NCI-H1694 treated with DMSO at 0.1 percent for 48 hours (cell line): ENCODE data around the gene PROZ.
"Not testable (repeated sequence)": the region's sequence is repeated elsewhere in the genome, so short reads cannot be mapped to it uniquely, and the experiment has no call there.

Experiments used
- DNase-seq: peaks from one replicate; lab custom pipeline; 2025; lab: John Stamatoyannopoulos, UW

Gene PROZ

DNA sequence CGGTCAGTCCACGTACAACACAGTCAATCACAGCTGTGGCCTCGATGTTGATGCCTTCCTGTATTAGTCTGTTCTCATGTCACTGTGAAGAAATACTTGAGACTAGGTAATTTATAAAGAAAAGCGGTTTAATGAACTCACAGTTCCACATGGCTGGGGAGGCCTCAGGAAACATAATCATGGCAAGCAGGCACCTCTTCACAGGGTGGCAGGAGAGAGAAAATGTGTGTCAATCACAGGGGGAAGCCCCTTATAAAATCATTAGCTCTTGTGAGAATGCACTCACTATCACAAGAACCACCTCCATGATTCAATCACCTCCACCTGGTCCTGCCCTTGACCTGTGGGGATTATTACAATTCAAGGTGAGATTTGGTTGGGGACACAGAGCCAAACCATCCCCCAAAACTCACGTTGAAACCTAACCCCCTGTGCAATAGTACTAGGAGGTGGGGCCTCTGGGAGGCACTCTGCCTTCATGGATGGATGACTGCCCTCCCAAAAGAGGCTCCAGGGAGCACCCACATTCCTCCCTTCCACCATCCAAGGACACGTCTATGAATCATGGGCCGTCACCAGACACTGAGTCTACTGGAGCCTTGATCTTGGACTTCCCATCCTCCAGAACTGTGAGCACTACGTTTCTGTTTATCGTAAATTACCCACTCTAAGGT lies 2.3 kb upstream of the PROZ start:
- no peak for DNase-seq

DNA sequence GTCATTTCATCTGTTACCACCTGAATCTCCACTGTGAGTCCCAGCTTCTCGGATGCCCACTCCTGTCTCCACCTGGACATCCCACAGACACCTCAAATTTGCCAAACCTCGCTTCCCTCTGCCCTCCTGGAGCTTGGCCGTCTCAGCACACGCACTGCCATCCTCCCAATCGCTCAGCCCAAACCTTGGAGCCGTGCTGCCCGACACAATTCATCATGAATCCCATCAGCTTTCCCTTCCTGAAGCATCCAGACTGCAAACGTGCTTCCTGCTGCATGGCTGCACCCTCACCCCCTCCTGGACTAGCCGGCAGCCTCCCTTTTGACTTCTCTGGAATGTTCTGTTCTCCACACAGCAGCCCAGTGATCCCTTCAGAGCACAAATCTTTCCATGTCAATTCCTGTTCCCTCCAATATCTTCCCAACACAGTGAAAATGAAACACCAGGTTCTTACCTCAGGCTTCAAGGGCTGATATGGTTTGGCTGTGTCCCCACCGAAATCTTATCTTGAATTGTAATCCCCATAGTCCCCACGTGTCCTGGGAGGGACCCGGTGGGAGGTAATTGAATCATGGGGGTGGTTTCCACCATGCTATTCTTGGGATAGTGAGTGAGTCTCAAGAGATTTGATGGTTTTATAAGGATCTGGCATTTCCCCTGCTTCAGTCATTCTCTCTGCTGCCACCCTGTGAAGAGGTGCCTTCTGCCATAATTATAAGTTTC lies 1.1 kb upstream of the PROZ start:
- DNase-seq = no peak

DNA sequence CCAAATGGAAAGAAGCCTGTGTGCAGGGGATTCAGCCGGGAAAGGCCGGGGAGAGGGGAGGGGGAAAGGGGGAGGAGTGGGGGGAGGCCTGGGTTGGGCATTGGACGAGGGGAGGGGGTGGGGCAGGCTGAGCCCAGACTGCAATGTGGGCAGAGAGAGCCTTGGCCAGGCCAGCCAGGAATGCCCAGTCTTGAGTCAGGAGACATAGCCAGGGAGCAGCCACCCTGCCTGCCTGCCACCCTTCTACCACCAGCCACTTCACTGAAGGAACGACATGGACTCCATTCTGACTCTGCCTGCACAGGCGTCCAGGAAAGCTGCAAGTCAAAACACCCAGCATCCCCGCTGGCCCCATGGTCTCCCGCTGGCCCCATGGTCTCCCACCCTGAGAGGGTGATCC lies 498 bp downstream of the PROZ start:
- no peak for DNase-seq

DNA sequence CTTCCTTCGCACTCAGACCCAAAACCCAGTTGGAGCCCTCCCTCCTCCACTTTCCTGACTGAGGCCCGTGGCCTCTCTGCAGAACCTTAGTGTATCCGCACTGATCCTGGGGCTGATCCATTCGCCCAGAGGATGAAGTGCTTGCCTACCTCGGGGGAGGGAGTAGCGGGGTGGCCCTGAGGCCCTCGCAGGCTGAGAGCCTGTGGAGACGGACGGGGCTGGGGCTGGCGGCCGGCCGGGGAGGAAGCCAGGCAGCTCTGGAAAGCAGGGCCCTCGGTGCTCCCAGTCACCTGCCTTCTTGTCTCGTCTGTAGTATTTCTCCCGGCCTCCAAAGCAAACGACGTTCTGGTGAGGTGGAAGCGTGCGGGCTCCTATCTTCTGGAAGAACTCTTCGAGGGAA lies 1.3 kb downstream of the PROZ start:
- DNase-seq = no peak

DNA sequence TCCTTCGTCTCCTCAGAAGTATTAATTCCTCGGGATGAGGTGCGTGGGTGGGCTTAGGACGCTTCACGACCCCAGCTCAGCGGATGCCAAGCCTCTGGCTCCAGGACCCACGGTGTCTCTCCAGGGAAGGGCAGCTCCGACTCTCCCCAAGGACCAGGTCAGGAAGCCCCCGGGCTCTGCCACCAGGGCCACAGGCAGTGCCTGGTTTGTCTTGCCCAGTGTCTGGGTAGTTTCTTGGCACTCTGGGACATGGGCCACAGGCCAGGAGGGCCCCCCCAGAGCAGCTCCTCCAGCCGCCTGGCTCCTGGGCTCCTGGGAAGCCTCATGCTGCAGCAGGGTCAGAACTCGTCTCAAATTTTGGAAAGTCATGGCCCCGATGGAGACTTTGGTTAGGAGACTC lies 2.5 kb downstream of the PROZ start:
- no peak for DNase-seq

DNA sequence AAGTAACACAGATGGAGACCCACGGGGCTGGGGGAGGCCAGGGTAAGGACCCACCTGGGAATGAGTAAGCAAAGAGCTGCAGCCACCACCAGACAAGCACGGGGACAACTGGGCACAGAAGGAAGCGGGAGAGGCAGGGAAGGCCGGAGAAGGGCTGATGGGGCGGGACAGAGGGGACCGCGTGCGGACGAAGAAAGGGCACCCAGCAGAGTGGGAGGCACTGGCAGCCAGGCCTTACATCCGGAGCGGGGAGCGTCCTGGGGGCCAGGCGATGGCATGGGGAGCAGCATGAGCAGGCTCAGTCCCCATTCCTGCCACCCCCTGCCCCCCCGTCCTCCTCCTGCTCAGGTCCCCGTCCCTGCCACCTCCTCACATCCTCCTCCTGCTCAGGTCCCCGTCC lies 3.0 kb downstream of the PROZ start:
- DNase-seq = no peak

DNA sequence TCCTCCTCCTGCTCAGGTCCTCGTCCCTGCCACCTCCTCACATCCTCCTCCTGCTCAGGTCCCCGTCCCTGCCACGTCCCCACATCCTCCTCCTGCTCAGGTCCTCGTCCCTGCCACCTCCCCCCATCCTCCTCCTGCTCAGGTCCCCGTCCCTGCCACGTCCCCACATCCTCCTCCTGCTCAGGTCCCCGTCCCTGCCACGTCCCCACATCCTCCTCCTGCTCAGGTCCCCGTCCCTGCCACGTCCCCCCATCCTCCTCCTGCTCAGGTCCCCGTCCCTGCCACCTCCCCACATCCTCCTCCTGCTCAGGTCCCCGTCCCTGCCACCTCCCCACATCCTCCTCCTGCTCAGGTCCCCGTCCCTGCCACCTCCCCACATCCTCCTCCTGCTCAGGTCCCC lies 3.5 kb downstream of the PROZ start:
- DNase-seq = not testable (repeated sequence)

DNA sequence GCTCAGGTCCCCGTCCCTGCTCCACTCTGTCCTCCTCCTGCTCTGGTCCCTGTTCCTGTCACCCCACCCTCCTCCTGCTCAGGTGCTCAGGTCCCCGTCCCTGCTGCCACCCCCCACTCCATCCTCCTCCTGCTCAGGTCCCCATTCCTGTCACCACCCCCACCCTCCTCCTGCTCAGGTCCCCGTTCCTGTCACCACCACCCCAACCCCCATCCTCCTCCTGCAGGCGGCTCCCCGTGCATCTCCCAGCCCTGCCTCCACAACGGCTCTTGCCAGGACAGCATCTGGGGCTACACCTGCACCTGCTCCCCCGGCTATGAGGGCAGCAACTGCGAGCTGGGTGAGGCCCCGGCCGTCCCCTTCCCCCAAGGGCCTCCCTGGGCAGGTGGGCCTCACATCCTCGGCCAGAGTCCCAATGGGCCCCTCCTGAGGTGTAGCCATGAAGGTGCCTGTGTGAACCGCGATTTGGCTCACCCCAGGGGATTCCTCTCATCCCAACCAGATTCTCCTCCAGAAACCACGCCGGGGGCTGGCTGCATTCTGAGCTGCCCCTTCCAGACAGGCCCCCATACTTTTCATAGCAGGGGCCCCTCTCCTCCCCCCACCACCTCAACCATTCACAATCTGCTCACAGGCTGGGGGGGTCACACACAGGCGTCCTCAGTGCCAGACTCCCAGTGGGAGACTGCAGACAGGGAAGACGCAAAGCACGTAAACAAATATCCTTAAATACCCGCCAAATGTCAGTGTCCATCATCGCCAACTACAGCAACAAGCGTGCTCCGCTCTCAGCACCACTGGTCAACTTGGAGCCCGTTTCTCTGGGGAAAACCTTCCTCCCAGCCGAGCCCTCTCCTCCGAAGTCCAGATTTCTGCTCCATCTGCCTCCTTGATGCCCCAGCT lies 4.6 kb downstream of the PROZ start:
- DNase-seq = no peak

DNA sequence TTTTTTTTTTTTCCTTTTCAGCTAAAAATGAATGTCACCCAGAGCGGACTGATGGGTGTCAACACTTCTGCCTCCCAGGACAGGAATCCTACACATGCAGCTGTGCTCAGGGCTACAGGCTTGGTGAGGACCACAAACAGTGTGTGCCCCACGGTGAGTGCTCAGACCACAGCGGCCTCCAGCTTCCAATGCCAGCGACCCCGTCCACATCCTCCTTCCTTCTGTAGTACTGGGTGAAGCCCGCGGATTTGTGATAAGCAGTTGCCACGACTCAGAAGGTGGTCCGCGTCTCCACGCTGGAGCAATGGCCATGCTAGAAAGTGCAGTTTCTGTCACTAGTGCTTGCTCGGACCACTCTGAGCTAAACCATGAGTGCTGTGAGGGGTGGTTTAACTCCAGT lies 6.0 kb downstream of the PROZ start:
- DNase-seq = no peak

DNA sequence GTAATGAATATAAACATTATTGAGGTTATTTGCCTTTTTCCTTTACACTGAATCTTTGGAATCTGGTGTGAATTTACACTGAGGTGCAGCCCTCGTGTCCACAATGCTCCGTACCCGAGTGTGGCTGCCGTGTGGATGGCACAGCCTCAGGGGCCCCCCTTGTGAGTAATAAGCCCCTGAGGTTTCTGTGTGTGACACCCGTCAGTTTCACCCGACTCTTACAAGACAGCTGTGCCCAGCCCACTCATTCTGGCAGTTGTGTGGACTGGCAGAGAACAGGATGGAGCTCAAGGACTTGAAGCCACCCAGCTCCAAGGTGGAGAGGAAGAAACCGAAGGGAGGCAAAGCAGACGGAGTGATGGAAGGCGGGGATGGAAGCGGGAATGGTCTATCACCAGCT lies 7.8 kb downstream of the PROZ start:
- DNase-seq = no peak

DNA sequence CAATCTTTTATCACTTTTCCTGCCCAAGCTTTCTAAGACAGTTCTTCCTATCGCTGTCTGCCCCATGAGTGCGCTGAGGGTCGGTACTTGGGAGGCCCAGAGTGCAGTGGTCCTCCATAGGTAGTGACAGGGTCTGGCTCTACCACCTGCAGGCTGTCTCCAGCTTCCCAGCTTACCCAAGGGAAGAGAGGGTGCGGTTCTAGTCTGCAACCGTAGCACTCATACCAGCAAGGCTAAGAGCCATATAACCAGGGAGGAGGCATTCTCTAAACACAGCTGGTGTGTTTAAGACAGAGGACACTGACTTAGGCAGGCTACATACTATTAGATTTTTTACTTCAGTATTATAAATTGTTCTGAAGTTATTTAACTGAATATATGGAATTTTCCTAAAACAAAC lies 8.2 kb downstream of the PROZ start:
- DNase-seq = no peak

DNA sequence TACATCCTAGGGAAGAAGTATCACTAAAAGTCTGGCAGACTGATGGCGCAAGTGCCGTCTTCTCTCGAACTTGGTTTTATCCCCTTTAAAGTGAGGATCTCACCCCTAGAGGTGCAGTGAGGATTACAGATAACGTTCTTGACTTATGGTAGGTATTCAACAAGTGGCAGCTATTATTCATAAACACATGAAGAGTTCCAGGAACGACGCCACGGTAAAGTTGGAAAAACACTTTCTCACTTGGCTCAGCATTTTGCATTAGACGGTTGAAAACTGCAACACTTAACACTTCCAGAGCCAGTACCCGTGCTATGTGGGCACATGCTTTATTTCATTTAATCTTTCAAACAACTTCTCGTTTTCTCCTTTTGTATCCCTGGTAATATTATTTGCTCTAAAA lies 8.7 kb downstream of the PROZ start:
- no peak for DNase-seq

DNA sequence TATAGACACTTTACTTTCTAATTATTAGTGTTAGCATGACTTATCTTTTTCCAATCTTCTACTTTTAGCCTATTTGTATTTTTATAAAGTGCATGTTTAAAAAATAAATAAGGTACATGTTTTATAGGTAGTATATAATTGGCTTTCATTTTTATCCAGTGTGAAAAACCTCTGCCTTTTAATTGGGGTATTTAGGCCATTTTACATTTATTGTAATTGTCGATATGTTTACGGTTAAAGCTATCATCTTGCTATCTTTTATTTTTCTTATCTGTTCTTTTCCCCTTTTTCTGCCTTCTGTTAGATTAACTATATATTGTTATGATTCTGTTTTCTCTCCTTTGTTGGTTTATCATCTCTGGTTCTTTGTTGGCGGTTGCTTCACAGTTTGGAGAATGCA lies 9.1 kb downstream of the PROZ start:
- no peak for DNase-seq

DNA sequence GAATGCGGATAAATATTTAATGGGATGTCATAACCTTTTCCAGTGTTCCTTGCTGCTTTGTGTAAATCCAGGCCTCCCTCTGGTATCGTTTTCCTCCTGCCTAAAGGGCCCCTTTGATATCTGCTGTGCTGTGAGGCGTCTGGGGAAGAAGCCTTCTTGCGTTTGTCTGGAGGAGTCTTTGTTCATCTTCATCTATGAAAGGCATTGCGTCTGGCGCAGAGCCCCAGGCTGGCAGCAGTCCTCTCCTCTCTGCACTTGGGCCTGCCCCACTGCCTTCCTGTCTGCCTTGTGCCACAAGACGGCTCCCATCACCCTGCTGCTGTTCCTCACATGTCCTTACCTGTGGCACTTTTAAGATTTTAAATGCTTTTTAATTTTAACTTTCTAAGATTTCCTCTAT lies 9.8 kb downstream of the PROZ start:
- no peak for DNase-seq

DNA sequence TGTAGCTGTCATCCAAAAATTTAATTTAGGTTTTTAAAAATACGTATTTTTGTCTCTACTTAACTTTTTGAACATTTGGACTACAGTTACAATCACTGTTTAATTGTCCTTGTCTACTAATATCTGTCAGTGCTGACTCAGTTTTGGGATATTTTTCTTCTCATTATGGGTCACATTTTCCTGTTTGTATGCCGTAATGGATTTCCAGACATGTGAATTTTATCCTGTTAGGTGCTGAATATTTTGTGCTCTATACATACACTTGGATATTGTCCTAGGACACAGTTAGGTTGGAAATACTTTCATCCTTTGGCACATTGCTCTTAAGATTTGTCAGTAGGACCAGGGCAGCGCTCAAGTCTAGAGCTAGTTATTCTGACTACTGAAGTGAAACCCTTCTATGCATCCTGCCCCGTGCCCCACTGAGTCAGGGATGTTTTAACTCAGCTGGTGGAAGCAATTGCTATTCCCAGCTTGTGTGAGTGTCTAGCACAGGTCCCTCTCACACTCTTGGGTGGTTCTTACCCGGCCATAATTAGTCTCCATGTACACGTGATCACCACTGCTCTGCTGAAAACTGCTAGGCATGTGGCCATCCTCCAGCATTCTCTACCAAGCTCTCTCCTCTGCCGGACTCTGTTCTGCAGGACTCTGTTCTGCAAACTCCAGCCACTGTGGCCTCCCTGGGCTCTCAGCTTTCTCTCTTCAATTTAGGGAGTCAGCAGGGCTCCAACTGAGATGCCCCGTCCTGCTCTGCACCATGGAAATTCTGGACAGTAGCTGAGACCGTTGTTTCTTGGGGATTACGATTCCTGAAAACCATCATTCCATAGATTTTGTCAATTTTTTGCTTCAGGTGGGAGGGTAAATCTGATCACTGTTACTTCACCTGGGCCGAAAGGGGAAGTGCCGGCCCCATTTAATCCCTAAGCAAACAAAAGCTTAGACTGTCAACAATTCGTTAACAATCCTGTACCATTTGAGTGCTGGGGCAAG lies 11.1 kb downstream of the PROZ start:
- DNase-seq = no peak

DNA sequence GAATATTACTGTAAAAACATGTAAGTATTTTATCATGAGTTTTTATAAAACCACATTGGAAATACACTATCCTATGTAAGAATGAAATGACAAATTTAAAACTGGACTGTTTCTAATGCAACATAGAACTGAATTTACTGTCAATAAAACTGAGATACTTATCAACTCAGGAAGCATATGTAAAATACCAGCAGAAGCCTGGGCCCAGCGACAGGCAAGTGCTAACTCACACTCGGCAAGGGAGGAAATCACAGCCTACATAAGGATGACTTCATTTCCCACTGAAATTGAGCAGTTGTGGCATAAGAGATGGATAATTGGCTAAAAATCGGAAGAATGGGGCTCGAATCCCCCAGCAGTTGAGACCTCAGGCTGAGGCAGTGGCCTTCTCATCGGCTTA lies 12.1 kb downstream of the PROZ start:
- no peak for DNase-seq

DNA sequence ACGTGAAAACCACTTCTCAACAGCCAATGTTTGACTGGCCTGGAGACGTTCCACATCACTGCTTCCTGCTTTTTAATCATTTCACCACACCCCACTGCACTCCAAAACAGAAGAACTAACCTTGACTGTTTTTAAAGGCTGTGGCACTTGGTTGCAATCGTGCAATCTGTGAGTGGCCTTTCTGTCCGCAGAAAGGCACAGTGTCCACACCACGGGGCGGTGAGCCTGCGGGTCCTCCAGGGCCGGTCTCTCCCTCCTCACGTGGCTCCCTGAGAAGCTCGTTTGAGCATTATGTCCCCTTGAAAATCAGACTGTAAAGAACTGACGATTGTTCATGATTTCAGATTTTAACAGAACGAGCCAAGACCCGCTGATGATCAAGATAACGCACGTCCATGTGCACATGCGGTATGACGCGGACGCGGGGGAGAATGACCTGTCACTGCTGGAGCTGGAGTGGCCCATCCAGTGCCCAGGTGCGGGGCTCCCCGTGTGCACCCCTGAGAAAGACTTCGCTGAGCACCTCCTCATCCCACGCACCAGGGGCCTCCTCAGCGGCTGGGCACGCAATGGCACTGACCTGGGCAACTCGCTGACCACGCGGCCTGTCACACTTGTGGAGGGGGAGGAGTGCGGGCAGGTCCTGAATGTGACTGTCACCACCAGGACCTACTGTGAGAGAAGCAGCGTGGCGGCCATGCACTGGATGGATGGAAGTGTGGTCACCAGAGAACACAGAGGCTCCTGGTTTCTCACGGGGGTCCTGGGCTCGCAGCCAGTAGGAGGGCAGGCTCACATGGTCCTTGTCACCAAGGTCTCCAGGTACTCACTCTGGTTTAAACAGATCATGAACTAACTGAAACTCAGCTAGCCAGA lies 13.0 kb downstream of the PROZ start:
- no peak for DNase-seq

DNA sequence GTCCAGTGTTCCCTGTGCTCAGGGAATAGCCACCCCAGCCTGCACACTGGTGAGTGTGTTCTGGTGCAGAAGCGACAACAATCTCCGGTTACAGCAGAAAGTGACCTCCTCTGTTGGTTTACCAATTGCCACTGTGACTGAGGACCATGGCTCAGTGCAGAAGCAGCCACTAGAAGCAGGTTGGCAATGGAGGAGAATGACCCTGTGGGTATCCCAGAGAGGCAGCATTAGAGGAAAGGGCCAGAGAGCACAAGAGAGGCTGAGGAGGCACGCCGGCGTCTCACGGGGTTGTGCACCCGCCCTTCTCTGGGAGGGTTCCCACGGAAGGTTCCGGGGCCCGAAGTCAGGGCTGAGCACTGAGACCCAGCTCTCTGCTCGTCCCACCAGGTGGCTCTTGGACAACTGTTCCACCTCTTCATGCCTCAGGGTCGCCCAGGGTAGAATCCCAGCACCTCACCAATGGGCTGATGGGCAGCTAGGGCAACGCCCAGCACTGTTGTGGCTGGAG lies 14.0 kb downstream of the PROZ start:
- no peak for DNase-seq

DNA sequence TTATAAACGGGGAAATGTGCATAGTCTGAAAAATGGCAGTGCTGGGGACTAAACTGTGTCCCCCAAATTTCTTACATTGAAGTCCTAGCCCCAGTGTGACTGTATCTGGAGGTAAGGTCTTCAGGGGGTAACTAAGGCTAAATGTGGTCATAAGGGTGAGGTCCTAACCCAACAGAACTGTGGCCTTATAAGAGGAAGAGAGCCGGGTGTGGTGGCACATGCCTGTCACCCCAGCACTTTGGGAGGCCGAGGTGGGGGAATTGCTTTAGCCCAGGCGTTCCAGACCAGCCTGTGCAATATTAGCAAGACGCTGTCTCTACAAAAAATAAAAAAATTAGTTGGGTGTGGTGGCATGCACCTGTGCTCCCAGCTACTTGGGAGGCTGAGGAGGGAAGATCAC lies 17.8 kb downstream of the PROZ start:
- DNase-seq = no peak

DNA sequence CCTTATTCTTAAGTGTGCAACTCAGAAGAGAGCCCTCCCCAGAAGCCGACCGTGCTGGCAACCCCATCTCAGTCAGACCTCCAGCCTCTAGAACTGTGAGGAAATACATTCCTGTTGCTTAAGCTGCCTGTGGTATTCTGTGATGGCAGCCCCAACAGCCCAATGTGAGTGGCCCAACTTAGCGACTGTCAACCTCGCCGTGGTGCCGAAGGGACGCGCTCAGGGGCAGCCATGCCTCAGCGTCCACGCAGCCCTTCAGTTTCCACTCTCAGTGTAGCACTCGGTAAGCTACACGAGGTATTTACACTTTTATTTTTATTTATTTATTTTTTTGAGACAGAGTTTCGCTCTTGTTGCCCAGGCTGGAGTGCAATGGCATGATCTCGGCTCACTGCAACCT lies 18.4 kb downstream of the PROZ start:
- no peak for DNase-seq
